Vagina (tissue), 2 donors: Measurements from ENCODE around the gene ITSN1. TPM values are rescaled to one million over a fixed set of nuclear protein-coding genes. Genes with fewer than 3 reads are reported as not detected.
"Not testable (repeated sequence)": the region's sequence is repeated elsewhere in the genome, so short reads cannot be mapped to it uniquely, and the experiment has no call there.

Source experiments
- DNase-seq, 2 donors: peaks; one replicate each; pipeline ENCODE4 v3.0.0-alpha.2; 2017; ENCODE audit errors: extremely low spot score in 2 of 2
- H3K27ac ChIP-seq: fragments of 200-600 bp; sonication (generic); one replicate; pipeline ENCODE4 v1.5.1; 2019
- H3K27me3 ChIP-seq: fragments of 200-600 bp; sonication (generic); one replicate; pipeline ENCODE4 v1.5.1; 2019
- H3K36me3 ChIP-seq, 2 donors: fragments of 200-600 bp; sonication (generic); one replicate each; pipeline ENCODE4 v1.5.1; 2017 to 2019
- H3K4me1 ChIP-seq: fragments of 200-600 bp; sonication (generic); one replicate; pipeline ENCODE4 v1.5.1; 2019
- H3K4me3 ChIP-seq, 2 donors: fragments of 200-600 bp; sonication (generic); 1 replicate in 1 of 2; 2 replicates in 1 of 2; pipeline ENCODE4 v1.5.1; 2016 to 2019
- H3K9me3 ChIP-seq: fragments of 200-600 bp; sonication (generic); one replicate; pipeline ENCODE4 v1.5.1; 2019
- CTCF ChIP-seq, 3 experiments: fragments of 450-650 bp in 2 of 3; fragments of 200-600 bp in 1 of 3; sonication (generic) in 1 of 3; IDR thresholded peaks; one replicate each; pipeline ENCODE4 v1.5.1; 2017 to 2019; ENCODE audit warnings: antibody characterized with exemption in 3 of 3, mild to moderate bottlenecking in 2 of 3, moderate library complexity in 2 of 3
- POLR2A ChIP-seq, 2 donors: fragments of 450-650 bp; IDR thresholded peaks; one replicate each; pipeline ENCODE4 v1.6.1; 2017; ENCODE audit warnings: antibody characterized with exemption in 2 of 2, mild to moderate bottlenecking in 2 of 2, moderate library complexity in 2 of 2
- POLR2AphosphoS5 ChIP-seq, 2 donors: sonication (generic); formaldehyde crosslinking; IDR thresholded peaks; one replicate each; pipeline ENCODE4 v1.9.0; 2017; ENCODE audit warnings: antibody characterized with exemption in 2 of 2, mild to moderate bottlenecking in 2 of 2, low read depth in 1 of 2; ENCODE audit not compliant: insufficient read depth in 1 of 2
- intact Hi-C: fragments of 100-400 bp; cut with DNase I; formaldehyde crosslinking; loops from one replicate; pipeline ENCODE4 v1.15.1; 2023
- total RNA-seq: library from RNA; depleted of rRNA; stranded (reverse); fragments of >200 nt; gene quantifications from one replicate; pipeline ENCODE4 v1.2.3, GENCODE V29; 2016

The ITSN1 gene
- total RNA-seq, 1 donor from 2014 or later, result 46.9 TPM

GRCh38 chr21:33673473-33673872 is 31.2 kb downstream of the ITSN1 start:
- peaks cover 6% of the 10 kb centered on the region for H3K4me1 ChIP-seq
- no peaks in the 10 kb centered on the region for H3K9me3 ChIP-seq
- H3K27ac ChIP-seq, result no peak overlapping the region
- no peak for TF ChIP-seq POLR2A (IDR thresholded peaks at IDR 0.05)
- TF ChIP-seq CTCF (IDR thresholded peaks at IDR 0.05), result no peak
- TF ChIP-seq POLR2AphosphoS5 (IDR thresholded peaks at IDR 0.05; ENCODE audit: insufficient read depth in 1 of 2, low read depth in 1 of 2), result no peak
- intact Hi-C loops, result no loop called here
- no peaks in the 10 kb centered on the region for H3K36me3 ChIP-seq
- H3K4me3 ChIP-seq, result no peak overlapping the region
- no peaks in the 10 kb centered on the region for H3K27me3 ChIP-seq
- DNase-seq, result no peak

- no peak for DNase-seq
- Histone ChIP-seq H3K36me3 (no peaks in the 10 kb centered on the region), H3K27me3 (no peaks in the 10 kb centered on the region), H3K9me3 (no peaks in the 10 kb centered on the region), H3K4me1 (peaks cover 8% of the 10 kb centered on the region), H3K4me3 (no peak overlapping the region), H3K27ac (no peak overlapping the region)
- TF ChIP-seq POLR2A (IDR thresholded peaks at IDR 0.05) (no peak), CTCF (IDR thresholded peaks at IDR 0.05) (no peak), POLR2AphosphoS5 (IDR thresholded peaks at IDR 0.05; ENCODE audit: insufficient read depth in 1 of 2, low read depth in 1 of 2) (no peak)
- intact Hi-C loops, result no loop called here
Measured at GRCh38 chr21:33674226-33674625, 31.9 kb downstream of the ITSN1 start.

- DNase-seq, H3K36me3 ChIP-seq, intact Hi-C loops, H3K9me3 ChIP-seq, H3K27ac ChIP-seq, H3K4me3 ChIP-seq, H3K27me3 ChIP-seq: not testable (repeated sequence)
- H3K4me1 ChIP-seq, result peaks cover 17% of the 10 kb centered on the region
Measured at GRCh38 chr21:33676666-33677065, 34.4 kb downstream of the ITSN1 start.

GRCh38 chr21:33677450-33677849 is 35.1 kb downstream of the ITSN1 start:
- H3K9me3 ChIP-seq, result no peaks in the 10 kb centered on the region

GRCh38 chr21:33680870-33681269 is 38.6 kb downstream of the ITSN1 start:
- intact Hi-C loops, result no loop called here
- peaks cover 48% of the 10 kb centered on the region for H3K4me1 ChIP-seq
- no peaks in the 10 kb centered on the region for H3K36me3 ChIP-seq
- H3K27me3 ChIP-seq, result no peaks in the 10 kb centered on the region
- H3K27ac ChIP-seq, result no peak overlapping the region
- no peak for DNase-seq
- H3K4me3 ChIP-seq, result no peak overlapping the region
- TF ChIP-seq POLR2AphosphoS5 (IDR thresholded peaks at IDR 0.05; ENCODE audit: insufficient read depth in 1 of 2, low read depth in 1 of 2) (no peak), CTCF (IDR thresholded peaks at IDR 0.05) (no peak), POLR2A (IDR thresholded peaks at IDR 0.05) (no peak)
- no peaks in the 10 kb centered on the region for H3K9me3 ChIP-seq

More at GRCh38 chr21:33677450-33677849, 35.1 kb downstream of the ITSN1 start:
- TF ChIP-seq POLR2A (IDR thresholded peaks at IDR 0.05) (no peak), CTCF (IDR thresholded peaks at IDR 0.05) (no peak), POLR2AphosphoS5 (IDR thresholded peaks at IDR 0.05; ENCODE audit: insufficient read depth in 1 of 2, low read depth in 1 of 2) (no peak)
- no peak for DNase-seq
- Histone ChIP-seq H3K4me1 (peaks cover 17% of the 10 kb centered on the region), H3K27ac (no peak overlapping the region), H3K27me3 (no peaks in the 10 kb centered on the region), H3K36me3 (no peaks in the 10 kb centered on the region), H3K4me3 (no peak overlapping the region)
- intact Hi-C loops, result no loop called here
